T-helper 2 cell (primary cell): ENCODE data around the gene PLEKHG1.

Experiments
- DNase-seq, 5 experiments: peaks; one replicate each; pipeline versions ENCODE4 v3.0.0 to v3.0.0-alpha.2; 2012 to 2022

Gene PLEKHG1

DNA sequence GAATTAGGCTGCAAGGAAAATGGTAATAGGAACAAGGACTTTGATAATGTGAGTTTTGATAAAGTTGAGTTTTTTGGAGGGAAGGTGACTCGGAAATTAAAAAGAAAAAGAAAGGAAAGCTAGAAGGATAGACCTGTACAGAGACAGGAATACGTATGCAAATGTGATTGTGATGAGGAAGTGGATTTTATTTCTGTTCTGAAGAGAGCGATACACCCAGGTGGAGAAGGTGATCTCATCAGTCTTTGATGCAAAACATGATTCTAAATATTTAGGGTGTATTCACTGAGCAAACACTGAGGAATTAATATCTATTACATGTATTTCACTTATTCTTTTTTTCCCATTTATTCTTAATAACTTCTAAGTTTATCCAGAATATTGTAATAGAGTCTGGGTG, 9.2 kb upstream of the PLEKHG1 start:
- DNase-seq = no peak

- no peak for DNase-seq
These were observed 7.2 kb upstream of the PLEKHG1 start for GRCh38 chr6:150592377-150592995.

GRCh38 chr6:150593119-150593518, 6.6 kb upstream of the PLEKHG1 start:
- DNase-seq = no peak

DNA sequence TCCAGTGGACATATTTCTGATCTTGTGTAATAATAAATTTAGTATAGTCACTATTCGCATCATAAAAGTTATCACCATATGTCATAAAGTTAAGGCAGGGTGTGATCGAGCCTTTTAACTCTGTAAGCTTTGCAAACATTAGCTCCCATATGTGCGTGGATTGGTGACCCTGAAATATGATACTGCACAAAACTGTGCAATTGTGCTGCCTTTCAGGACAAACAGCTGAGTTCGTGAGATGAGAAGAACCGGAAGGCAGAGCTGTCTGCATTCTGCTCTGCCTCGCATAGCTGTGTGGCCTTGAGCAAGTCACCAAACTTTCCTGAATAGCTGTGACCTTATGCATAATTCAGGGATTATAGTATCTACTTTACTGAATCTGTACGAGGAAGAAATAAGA, 3.2 kb upstream of the PLEKHG1 start:
- DNase-seq = no peak

DNA sequence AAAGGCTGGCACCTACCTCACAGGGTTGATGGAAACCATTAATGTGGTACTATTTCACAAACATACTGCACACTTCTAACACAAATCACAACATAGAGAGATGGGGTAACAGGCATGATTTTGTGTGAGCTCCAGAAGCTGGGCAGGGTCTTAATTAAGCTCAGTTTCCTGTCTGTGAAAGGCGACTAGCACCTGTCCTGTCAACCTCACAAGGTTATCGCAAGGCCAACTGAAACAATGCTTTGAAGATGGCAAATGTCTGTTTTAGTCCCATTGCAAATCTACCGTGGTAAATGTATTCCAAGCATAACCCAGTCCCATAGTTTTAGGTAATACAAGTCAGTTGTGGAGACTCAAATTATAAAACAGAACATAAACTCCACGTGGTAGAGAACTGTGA, 1.3 kb upstream of the PLEKHG1 start:
- DNase-seq = no peak

DNA sequence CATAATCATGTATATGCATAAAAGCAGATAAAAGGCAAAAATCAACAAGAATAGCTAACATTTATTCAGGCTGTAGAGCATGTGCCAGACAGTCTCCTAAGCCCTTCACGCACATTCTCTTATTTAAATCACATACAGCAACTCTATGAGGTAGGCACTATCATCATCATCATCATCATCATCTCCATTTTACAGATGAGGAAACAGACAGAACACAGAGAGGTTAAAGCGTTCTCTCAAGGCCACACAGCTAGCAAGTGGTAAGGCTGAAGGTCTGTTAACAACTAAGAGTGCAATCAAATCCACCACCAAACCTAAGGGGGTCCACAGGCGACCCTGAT, 857 bp upstream of the PLEKHG1 start:
- no peak for DNase-seq

GRCh38 chr6:150600010-150600300, 270 bp downstream of the PLEKHG1 start:
- no peak for DNase-seq

GRCh38 chr6:150600301-150601017, 774 bp downstream of the PLEKHG1 start:
- peak; percentile 11 to 65 (median 41) for DNase-seq

DNA sequence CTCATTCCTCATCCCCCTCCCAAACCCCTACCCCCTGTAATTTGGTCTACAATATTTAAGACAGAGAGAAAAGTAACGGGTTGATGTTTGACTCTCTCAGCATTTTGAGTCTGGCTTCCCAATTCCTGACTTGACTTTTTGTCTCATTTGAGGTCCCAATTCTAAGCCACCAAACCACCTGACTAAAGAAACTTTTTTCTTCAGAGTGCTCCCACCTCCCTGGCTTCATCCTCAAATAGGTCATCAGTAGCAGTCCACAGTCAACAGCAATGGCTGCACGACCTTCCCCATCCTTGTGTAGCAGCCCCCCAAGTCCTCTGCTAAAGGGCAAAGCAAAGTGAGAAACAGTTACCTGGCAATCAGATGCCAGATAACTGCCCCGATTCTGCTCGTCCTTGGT, 1.8 kb downstream of the PLEKHG1 start:
- no peak for DNase-seq

DNA sequence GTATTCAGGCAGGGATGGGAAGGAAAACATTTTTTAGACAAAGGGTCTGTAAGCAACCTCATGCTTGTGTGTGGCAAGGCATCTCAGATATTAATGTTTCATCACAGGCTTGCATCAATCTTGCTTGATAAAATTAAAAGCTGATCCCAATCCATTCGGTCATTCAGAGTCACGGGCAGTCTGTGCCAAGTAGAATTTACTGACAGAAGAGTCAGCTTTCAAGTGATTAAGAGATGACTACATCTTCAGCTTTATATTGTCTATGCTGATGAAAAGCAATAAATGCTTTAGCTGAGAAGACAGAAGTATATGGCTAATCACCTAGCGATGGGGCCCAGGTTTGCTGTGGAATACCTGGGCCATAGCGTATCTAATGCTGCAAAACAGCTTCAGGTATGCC, 3.5 kb downstream of the PLEKHG1 start:
- no peak for DNase-seq

- no peak for DNase-seq
These were observed 4.8 kb downstream of the PLEKHG1 start for GRCh38 chr6:150604467-150604866.

GRCh38 chr6:150605333-150605732, 5.6 kb downstream of the PLEKHG1 start:
- DNase-seq = no peak

GRCh38 chr6:150606168-150606591, 6.5 kb downstream of the PLEKHG1 start:
- no peak for DNase-seq

DNA sequence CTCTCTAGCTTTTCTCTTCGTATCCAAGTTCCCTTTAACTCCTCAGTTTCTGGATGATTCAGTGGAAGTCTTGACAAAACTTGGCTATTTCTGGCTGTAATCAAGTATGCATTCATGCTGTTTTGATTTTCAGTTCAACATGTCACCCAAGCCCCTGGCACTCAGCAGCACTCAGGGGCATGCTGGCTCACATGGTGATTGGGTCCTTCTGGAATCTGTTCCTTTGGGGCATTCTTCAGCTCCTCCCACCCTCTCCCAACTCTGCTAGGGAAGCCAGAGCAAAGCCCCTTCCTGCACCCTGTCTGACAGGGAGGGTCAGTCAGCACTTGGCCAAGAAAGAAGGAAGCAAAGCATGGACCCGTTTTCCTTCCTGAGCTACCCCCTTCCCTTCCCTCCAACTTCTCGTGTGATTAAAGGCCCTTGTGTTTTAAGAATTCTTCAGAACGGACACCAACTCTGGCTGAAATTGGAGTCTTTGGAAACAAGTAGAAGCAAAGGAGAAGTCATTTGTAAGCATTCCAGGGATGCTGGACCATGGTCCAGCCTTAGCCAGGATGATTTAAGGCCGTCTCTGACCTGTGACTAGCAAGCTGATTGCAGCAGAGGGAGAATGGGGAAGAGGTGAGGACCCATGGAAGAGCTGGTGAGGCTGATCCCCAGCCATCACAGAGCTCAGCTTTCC, 7.1 kb downstream of the PLEKHG1 start:
- no peak for DNase-seq

DNA sequence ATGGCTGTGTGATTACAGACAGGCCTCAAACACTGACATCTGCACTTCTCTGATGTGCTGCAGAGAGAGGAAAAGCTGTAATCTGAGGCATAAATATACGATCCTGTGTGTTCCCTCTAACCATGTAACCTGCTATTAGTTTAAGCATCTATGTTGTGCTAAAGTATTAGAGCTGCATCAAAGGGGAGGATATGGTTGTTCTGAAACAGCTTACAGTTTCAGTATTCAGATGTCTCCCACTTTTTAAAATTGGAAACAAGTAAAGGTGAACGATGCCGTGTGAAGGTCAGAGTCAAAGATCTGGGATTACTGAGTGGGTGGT, 7.6 kb downstream of the PLEKHG1 start:
- no peak for DNase-seq

- no peak for DNase-seq
These were observed 10.9 kb downstream of the PLEKHG1 start for GRCh38 chr6:150610584-150610983.

DNA sequence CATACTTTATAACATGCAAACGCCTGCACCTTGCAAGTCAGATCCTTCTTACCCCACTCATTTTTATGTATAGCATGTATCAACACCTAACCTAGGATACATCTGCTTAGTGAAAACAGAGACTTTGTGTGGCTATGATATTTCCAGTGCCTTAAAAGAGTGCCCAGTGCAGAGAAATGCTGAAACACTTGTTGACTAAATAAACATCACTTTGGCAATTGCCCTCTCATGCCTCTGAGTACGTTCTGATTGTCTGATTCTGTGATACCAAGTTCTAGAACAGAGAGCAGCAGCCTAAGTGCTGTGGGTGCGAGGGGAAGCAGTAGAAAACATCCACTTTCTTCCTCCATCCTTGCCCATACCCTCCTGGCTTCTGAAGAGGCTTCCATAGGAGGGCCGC, 13.6 kb downstream of the PLEKHG1 start:
- no peak for DNase-seq

DNA sequence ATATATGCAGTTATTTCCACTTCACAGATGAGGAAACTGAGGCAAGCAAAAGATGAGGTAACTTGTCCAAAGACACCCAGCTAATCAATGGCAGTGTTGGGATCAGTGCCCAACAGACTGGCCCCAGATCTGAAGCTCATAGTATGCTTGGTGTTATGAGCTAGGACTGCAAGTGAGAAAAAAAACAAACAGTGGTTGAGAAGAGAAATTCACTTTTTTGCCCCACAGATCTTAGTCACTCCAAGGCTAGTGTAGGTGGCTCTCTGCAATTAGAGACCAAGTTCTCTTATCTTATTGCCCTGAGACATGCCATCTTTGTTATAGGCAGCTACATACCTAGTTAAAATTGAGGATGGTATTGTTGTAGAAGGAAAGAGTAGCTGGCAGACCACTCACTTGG, 16.3 kb downstream of the PLEKHG1 start:
- no peak for DNase-seq

DNA sequence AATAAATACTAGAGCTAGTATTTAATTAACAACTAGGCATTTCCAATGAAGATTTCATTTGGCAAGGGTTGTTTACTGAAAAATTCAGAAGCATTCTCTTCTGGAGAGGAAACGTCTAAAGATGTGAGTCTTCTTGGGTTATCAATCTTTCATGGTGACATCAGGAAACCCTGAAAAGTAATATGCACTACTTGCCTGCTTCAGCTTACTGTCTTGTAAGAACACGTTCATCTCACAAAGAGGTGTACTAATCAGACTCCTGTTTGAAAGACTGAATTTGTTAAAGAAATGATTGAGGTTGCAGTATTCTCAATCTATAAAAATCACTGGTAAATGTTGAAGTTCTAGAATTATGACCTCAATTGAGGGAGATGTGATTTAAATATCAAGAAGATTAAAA, 16.9 kb downstream of the PLEKHG1 start:
- no peak for DNase-seq

DNA sequence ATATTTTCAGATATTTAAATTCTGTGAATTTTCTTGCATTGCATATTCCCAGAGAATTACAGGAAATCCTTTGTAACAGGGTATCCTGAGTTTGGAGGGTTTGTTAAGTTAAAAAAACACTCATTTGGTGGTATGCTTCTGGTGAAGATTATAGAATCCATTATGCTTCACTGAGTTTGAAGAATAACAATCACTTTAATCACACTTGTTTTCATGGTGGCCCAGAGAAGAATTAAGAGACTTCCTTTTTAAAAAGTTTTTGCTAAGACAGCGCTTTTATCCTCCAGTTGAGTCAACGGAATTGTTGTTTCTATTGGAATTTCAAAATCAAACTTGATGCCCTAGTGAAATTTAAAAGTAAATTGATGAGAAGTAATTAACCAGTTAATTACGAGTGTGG, 17.4 kb downstream of the PLEKHG1 start:
- no peak for DNase-seq

GRCh38 chr6:150617496-150618460, 18.1 kb downstream of the PLEKHG1 start:
- no peak for DNase-seq

DNA sequence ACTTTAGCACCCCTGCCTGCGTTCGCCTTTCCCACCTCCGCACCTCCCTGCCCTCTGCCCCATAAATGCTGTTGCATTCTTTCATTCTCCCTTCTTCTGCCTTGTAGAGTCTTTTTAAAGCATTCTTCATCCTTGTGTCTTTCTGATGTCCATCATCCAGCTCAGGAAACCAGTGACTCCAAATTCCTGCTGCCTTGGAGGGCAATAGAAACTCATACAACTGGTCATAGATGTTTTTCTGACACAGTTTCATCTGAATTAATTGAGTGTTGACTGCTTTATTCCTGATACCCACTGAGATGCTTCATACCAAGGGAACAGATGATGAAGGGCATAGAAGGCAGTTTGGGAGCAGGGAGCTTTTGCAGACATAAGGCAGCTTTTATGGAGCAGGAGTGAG, 19.6 kb downstream of the PLEKHG1 start:
- DNase-seq = no peak

DNA sequence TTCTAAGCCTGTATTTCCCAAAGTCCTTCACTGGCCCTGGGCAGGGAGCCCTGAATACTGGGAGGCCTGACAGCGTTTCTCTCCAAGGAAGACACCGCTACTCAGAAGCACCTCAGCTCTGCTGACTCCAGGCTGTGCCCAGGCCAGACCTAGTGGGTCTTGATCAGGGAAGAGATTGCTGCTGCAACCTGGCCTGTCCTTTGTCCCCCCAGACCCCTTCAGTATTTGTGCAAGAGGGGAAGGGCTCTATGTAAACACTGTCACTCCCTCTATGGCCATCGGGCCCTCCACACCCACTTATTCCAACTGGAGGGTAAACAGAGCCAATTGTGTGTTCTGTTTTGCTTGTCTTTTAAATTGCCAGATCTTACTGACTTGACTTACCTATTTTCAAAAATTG, 20.6 kb downstream of the PLEKHG1 start:
- no peak for DNase-seq

GRCh38 chr6:150620763-150621162, 21.1 kb downstream of the PLEKHG1 start:
- DNase-seq = no peak
